ENCODE measurements around the gene FNDC8.
"Not testable (repeated sequence)": the region's sequence is repeated elsewhere in the genome, so short reads cannot be mapped to it uniquely, and the experiment has no call there.

Gene FNDC8

DNA sequence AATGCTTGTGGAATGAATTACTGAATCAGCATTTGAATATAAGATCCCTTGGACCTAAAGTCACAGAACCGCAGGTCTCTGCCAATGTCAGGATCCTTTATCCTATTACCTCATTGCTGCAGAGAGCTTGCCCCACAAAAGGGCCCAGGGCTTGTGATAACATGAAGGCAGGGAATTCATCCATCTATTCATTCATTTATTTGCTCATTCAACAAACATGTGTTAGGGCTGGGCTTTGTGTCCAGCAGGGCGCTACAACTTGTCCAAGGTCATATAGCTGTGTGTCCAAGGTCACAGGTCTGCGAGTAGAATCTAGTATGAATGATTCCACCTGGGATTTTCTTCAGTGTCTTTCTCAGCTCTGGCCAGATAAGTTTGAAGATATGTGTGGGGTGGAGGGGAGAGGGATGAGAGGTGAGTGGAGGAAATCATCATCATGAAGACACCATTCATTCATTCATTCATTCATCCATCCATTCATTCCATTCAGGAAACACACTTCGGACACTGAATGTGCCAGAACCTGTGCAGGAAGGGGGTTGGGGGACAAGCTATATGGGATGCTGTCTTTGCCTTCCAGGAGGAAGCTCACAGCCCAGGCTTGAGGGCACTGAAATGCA is 24.9 kb downstream of the FNDC8 start:
- no peak for DNase-seq

DNA sequence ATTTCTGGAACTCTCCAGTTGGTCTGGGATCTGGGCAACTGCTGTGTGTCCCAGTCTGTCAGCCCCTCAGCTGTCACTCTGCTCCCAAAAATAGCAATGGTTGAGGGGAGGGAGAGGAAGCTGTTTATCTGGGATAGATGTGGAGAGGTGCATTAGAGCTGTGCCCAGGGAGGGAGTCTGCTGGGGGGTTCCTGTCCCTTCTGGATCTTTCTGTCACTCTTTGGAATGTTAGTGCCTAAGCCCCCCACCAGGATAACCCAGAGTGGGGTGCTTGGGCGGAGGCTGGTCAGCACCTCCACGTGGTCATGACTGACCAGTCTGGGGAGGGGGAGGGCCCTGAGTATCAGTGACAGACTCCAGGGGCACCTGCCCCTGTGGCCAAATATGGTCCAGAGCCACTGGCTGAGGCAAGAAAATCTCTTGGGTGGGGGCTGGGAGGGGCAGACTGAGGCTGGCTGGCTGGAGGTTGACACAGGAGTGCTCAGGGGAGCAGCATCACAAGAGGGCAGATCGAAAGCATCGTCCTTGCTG is 26.0 kb downstream of the FNDC8 start, which contains the start of gene UNC45B:
TSS of gene UNC45B (plus strand) at position 443 of the 531 bp plus-strand sequence. CDS start 447 bp downstream, outside the sequence.
- DNase-seq: no peak

DNA sequence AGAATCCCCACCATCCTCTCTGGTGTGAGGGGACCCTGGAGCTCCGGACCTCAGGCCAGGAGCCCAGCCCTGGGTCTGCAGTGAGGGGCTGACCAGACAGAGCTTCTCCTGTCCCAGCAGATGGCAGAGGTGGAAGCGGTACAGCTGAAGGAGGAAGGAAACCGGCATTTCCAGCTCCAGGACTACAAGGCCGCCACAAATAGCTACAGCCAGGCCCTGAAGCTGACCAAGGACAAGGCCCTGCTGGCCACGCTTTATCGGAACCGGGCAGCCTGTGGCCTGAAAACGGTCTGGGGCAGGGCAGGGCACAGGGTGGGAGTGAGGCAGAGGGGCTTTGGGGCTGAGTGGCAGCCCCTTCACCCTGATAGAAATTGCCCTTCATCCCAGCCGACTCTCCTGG is 26.7 kb downstream of the FNDC8 start:
- DNase-seq: no peak

DNA sequence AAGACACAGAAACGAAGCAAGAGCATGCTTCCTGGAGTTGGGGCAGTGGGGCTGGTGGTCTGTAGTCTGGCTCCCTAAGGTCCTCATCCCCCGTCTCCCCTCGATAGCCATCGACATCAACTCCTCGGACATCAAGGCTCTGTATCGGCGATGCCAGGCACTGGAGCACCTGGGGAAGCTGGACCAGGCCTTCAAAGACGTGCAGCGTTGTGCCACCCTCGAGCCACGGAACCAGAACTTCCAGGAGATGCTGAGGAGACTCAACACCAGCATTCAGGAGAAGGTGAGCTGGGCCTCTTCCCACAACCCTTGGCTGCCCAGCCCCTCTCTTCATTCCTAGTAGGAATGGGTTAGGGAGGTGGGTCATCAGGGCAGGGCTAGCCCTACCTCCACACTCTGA is 28.5 kb downstream of the FNDC8 start:
- DNase-seq: no peak

DNA sequence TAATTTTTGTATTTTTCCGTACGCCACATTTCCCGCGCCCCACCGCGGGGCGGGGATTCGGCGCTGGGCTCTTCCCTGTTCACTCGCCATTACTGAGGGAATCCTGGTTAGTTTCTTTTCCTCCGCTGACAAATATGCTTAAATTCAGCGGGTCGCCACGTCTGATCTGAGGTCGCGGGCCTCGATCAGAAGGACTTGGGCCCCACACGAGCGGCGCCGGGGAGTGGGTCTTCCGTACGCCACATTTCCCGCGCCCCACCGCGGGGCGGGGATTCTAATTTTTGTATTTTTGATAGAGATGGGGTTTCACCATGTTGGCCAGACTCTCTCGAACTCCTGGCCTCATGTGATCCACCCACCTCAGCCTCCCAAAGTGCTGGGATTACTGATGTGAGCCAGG is 29.7 kb downstream of the FNDC8 start:
- not testable (repeated sequence) for DNase-seq

DNA sequence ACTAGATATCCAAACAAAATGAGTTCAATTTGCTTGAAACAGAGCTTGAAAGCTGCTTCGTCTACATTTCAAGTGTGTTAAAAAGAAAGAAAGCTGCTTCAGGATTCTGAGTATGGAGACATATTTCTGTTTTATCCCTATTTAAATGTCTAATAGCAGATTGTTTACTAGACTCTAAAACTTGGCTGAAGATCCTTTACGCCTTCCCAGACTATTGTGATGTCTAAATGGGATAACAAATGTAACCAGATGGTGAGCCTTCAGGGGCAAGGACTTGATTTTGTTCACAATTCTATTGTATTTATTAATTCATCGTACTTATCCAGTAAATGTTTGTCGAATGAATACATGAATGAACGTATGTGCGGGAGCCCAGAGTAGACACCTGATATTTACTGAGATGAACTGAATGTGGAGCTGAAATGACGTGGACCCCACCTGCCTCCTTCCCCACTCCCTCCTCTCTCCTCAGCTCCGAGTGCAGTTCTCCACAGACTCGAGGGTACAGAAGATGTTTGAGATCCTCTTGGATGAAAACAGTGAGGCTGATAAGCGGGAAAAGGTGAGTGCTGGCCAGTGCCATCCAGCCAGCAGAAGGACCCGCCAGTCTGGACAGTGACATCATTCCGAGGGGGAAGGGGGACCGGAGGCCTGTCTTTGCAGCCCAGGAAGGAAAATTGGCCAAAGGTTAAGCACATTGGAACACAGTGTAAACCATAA is 31.2 kb downstream of the FNDC8 start:
- no peak for DNase-seq

DNA sequence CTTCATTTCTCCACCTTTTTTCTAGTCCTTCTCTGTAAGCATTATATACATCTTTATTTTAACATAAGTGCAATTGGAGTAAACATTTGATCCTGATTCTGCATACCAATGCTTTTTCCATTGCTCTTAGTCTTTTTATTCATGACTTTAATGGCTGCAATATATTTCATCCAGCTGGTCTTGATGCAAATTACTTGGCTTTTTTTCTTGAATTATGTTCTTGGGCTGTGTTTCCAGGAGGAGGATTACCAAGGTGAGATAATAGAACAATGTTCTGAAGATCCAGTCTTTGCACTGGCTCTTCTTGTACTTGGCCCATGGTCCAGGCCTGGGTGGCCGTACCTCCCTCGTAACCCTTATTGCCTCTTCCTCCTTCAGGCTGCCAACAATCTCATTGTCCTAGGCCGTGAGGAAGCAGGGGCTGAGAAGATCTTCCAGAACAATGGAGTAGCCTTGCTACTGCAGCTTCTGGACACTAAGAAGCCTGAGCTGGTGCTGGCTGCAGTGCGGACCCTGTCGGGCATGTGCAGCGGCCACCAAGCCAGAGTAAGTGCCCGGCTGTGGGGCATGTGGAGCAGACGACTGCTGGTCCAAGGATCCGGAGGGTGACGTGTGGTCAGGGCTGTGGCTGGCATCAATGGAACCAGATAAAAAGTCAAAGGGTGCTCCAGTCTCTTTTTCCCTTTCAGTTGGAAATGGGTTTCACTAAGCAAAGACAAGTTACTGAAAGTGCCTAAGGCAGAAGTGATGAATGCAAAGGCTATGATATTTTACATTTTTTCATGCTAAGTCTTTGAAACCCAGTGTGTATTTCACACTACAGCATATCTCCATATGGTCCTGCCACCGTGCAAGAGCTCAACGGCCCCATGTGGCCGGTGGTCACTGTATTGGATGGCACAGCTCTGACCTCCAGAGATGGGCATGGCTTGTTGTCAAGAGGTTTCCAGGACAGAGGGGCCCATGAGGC is 33.1 kb downstream of the FNDC8 start:
- DNase-seq: no peak

DNA sequence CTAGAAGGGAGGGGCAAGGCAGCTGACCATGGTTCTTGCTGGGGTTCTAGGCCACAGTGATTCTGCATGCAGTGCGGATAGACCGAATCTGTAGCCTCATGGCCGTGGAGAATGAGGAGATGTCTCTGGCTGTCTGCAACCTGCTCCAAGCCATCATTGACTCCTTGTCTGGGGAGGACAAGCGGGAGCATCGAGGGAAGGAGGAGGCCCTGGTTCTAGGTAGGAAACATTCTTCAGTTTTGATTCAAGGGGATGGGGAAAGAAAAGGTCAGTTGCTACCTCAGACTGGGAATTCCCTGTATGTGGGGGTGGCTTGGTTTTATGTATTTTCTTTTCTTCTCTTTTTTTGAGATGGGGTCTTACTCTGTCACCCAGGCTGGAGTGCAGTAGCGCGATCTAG is 33.8 kb downstream of the FNDC8 start:
- DNase-seq: no peak

DNA sequence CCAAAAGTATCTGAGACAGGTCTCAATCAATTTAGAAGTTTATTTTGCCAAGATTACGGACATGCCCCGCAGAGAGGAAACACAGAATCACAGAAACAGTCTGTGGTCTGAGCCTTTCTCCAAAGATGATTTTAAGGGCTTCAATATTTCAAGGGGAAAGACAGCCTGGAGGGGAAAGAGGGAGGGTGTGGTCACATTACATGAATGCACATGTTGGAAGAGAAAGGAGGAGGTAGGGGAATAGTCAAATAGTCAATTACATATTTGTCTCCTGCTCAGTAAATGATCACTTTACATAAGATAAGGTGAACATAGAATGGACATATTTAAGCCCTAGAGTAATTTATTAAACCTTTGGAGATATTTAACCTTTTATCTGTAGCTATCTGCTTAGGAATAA is 38.5 kb downstream of the FNDC8 start:
- DNase-seq: no peak

DNA sequence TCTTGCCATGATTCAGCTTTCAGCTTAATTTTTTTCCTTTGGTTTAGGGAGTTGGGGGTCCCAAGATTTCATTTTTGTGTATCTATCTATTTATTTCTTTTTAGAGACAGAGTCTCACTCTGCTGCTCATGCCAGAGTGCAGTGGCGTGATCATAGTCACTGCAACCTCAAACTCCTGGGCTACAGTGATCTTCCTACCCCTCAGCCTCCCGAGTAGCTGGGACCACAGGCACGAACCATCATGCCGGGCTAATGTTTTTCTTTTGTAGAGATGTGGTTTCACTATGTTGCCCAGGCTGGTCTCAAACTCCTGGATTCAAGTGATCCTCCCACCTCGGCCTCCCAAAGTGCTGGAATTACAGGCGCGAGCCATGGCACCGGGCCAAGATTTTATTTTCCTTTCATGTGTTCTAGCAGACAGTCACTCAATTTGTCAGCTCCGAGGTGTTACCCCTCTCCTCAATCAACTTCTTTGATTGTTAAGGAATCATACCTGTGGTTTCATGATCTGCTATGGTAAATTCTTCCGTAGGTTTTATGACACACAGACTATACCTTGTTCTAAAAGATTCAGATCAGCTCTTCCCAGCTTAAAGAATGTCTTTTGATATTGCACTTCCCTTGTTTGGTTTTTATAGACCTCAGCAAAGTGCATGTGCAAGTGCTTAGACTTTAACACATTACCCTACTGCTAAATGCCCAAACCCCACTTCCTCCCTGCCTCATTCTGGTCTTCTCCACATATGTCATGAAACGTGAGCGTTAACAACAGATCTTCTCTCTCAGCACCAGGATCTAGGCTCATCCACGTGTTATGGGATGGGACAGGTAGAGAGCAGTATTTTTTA is 39.2 kb downstream of the FNDC8 start:
- DNase-seq: peak; percentile 53

DNA sequence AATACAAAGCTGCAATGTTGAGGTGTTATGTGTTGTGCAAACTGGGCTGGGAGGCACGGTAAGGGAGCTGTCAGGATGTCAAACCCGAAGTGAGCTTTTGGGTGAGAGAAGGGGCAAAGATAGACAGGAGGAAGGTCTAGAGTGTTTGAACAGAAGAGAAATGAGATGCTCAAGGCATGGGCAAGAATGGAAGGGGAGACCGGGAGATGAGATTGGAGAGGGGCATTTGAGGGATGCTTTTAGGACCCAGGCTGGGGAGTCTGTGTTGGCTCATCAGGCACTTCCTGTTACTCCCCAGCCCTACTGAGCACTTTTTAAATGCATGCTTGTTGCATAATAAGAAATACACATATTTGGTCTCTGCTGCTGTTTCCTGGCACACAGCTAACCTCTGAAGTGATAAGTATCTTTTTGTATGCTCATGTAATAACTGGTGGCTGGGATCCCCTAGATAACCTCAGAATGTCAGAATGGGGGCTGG is 39.9 kb downstream of the FNDC8 start:
- DNase-seq: peak; percentile 61

DNA sequence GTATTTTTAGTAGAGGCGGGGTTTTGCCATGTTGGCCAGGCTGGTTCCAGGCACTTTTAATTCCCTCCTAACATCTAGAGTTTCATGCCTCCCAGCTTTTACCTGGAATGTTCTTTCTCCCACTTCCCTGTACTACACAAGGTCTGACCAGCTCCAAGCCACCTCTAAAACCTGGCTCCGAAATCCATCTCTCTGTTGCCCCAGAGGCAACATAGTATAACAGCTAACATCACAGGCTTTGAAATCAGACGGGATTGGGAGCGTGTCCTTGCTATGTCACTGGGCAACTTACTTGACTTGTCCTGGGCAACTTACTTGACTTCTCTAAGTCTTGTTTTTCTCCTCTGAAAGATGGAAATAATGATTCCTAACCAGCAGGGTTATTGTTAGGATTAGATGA is 41.3 kb downstream of the FNDC8 start:
- no peak for DNase-seq

DNA sequence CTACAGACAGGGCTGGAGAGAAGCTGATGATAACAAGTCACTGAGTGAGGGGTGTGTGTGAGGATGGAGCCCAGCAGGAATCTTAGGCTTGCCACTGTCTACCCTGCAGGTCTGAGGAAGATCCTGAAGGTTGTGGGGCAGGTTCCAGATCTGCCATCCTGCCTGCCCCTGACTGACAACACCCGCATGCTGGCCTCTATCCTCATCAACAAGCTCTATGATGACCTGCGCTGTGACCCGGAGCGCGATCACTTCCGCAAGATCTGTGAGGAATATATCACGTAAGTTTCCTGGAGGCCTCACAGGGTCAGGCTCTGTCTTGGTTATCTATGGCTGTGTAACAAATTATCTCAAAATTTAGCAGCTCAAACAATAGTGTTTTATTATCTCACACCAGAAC is 42.5 kb downstream of the FNDC8 start:
- DNase-seq: no peak

DNA sequence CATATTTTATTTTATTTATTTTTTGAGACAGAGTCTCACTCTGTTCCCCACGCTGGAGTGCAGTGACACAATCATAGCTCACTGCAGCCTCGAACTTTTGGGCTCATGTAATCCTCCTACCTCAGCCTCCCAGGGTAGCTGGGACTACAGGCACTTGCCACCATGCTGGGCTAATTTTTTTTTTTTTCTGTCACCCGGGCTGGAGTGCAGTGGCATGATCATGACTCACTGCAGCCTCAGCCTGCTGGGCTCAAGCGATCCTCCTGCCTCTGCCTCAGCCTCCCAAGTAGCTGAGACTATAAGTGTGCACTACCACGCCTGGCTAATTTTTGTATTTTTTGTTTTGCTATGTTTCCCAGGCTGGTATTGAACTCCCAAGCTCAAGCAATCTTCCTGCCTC is 43.3 kb downstream of the FNDC8 start:
- no peak for DNase-seq

DNA sequence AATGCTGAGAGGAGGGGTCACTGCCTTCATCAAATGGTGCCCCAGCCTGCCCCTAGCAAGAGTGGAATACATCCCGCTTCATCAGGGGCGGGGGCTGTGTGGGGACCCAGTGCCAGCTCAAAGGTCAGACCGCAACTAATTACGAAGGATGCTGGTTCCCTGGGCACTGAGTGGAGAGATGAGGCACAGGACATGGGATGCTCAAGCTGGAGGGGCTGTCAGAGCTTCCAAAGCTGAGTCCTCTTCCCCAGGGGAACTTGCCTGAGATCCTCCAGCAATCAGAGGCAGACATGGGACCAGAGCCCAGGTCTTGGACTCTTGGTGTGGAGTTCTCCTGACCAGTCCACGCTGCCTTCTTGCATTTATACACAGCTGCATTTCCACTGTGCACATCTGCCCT is 45.1 kb downstream of the FNDC8 start:
- DNase-seq: no peak

DNA sequence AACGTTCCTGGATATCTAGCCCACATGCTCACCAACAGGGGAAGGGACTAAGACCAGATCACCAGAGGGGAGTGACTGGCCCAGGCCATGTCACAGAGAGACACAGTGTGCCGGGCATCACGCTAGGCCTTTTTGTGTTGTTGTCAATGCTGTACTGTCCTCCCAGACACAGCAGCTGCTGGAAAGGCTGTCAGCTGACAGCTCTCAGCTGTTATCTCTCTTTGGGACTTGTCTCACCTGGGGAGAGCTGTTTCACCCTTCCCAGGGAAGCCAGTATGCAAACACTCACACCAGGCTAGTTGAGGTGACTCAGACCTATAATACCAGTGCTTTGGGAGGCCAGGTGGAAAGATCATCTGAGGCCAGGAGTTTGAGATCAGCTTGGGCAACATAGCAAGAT is 45.6 kb downstream of the FNDC8 start:
- no peak for DNase-seq

DNA sequence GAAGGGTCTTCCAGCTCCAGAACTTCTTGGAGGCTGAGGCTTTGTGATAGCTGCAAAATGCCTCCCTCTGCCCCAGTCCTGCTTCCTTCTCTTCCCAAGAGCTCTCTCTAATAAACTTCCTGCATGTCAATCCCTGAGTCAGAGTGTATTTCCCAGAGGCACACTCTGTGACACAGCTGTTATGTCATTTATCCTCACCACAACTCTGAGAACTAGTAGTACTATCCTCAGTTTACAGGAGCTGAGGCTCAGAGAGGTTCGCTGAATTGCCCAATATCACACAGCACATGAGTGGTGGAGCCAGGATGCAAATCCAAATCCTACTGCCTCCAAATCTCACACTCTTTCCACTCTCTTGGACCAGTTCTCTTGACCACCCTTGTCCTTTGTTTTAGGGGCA is 46.3 kb downstream of the FNDC8 start:
- DNase-seq: no peak

DNA sequence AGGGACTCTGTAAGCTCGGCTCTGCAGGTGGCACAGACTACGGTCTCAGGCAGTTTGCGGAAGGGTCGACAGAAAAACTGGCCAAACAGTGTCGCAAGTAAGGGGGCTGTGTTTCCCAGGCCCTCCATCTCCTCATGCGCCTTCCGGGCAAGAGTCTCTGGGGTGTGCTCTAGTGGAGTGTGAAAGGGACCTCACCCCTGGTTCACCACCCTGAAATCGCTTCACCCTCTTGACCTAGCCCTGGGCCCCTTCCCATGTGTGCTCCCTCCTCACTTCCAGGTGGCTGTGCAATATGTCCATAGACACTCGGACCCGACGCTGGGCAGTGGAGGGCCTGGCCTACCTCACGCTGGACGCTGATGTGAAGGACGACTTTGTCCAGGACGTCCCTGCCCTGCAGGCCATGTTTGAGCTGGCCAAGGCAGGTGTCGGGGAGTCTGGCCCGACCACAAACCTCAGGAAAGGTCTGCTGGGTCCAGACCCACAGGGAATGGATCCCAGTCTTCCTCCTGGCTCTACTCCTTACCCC is 48.5 kb downstream of the FNDC8 start:
- no peak for DNase-seq

DNA sequence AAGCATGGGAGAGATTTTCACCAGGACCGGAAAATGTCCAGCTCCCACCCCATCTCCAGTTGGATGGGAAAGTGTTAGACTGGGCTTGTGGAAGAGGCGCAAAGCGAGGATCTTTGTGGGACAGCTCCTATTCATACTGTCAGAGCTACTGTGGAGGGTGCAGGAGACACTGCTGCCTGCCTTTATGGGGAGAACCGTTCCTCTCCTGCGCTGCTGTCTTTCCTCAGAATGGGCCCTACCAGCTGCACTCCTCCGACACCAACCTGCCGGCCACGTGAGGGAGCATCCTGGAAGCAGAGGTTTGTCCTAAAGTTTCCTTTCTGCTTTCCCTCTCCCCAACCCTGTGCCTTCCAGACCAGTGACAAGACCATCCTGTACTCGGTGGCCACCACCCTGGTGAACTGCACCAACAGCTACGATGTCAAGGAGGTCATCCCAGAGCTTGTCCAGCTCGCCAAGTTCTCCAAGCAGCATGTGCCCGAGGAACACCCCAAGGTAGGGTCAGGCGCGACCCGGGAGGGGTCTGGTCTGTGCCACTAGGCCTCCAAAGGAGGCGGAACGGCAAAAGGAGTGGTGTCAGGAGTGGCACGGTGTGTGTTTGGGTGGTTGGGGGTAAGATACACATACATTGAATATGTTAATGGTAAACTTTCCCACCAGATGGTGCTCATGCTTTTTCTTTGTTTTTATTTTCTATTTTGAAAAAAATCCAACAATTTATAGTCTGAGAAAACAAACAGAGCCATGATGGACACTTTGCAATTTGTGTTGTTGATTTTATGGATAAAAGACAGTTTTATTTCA is 49.8 kb downstream of the FNDC8 start:
- peak; percentile 79 for DNase-seq

DNA sequence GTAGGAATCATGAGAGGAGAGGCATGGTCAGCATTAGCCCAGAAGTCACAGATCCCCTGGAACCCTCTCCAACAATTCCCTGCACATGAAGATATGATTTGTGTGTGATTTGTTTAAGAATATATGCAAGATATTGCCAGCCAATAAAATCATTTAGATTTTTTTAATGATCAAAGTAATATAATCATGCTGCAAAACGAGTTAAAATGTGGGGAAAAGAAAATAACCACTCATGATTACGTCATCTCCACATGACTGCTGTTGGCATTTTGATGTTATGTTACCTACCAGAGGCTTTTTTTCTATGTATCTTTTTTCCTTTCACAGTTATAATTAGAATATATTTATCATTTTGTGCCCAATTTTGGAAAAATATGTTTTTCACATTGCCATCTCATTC is 50.4 kb downstream of the FNDC8 start:
- DNase-seq: peak; percentile 56

DNA sequence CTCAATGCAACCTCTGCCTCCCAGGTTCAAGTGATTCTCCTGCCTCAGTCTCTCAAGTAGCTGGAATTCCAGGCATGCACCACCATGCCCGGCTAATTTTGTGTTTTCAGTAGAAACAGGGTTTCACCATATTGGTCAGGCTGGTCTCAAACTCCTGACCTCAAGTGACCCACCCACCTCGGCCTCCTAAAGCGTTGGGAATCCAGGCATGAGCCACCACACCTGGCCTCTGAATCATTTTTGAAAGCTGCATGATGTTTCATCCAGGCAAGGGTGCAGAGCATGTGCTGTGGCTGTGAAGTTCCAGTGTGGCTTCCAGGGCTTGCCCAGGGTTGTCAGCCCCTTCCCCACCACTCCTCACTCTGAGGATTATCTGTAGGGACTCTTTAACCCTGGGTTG is 50.9 kb downstream of the FNDC8 start:
- not testable (repeated sequence) for DNase-seq

All from CD4-positive, alpha-beta T cell treated with Interleukin-10 for 1 hour (primary cell).